Caco-2 (cell line): ENCODE results near the gene CAPN12. TPM values are rescaled to one million over a fixed set of nuclear protein-coding genes. Genes with fewer than 3 reads are reported as not detected.
"Not testable (repeated sequence)": the region's sequence is repeated elsewhere in the genome, so short reads cannot be mapped to it uniquely, and the experiment has no call there.

Experiments used
- BruUV-seq: library from RNA; stranded (reverse); fragments of 400-500 nt; replicated peaks from 2 replicates; lab custom pipeline; 2021; lab: Mats Ljungman, UMichigan
- CTCF ChIA-PET: fragments of 300-600 bp; sonication (Branson Sonifier 250); formaldehyde crosslinking; loops from one replicate; lab custom pipeline; 2022; ENCODE audit warnings: antibody characterized with exemption; lab: Charles Lee
- POLR2A ChIA-PET: fragments of 300-600 bp; sonication (Branson Sonifier 250); formaldehyde crosslinking; loops from one replicate; lab custom pipeline; 2022; ENCODE audit warnings: antibody characterized with exemption; lab: Charles Lee
- DNase-seq, 2 experiments: peaks; one replicate each; pipeline versions ENCODE4 v3.0.0 to v3.0.0-alpha.2; 2020 to 2022
- H3K27me3 ChIP-seq: replicated peaks from 2 replicates; pipeline ENCODE4 v1.6.0; 2011; ENCODE audit warnings: low read length; ENCODE audit not compliant: control insufficient read depth, insufficient read depth
- H3K36me3 ChIP-seq: 2 replicates; pipeline ENCODE4 v1.5.1; 2011; ENCODE audit warnings: low read length; ENCODE audit not compliant: control insufficient read depth, insufficient read depth
- H3K4me1 ChIP-seq: fragments of 250-450 bp; sonication (Bioruptor Pico); 2 replicates; pipeline ENCODE4 v1.5.1; 2020; ENCODE audit warnings: mild to moderate bottlenecking
- H3K4me3 ChIP-seq: 2 replicates; pipeline ENCODE4 v1.5.1; 2011; ENCODE audit warnings: low read depth, mild to moderate bottlenecking, control low read depth, low read length
- H3K9me3 ChIP-seq: fragments of 250-450 bp; sonication (Bioruptor Pico); 2 replicates; pipeline ENCODE4 v1.5.1; 2020; ENCODE audit warnings: mild to moderate bottlenecking, moderate library complexity
- H3K27ac Mint-ChIP-seq: one replicate; pipeline ENCODE4 v1.8.0; 2022; ENCODE audit warnings: mixed read lengths; ENCODE audit not compliant: unreplicated experiment
- H3K27me3 Mint-ChIP-seq: one replicate; pipeline ENCODE4 v1.8.0; 2022; ENCODE audit warnings: mixed read lengths; ENCODE audit not compliant: insufficient read depth, unreplicated experiment
- H3K36me3 Mint-ChIP-seq: one replicate; pipeline ENCODE4 v1.8.0; 2022; ENCODE audit warnings: mild to moderate bottlenecking, mixed read lengths; ENCODE audit not compliant: insufficient read depth, unreplicated experiment
- H3K4me1 Mint-ChIP-seq: one replicate; pipeline ENCODE4 v1.8.0; 2022; ENCODE audit warnings: low read depth, mixed read lengths; ENCODE audit not compliant: unreplicated experiment
- H3K4me3 Mint-ChIP-seq: one replicate; pipeline ENCODE4 v1.8.0; 2022; ENCODE audit warnings: mild to moderate bottlenecking, moderate library complexity, mixed read lengths; ENCODE audit not compliant: unreplicated experiment
- H3K9me3 Mint-ChIP-seq: one replicate; pipeline ENCODE4 v1.8.0; 2022; ENCODE audit warnings: mixed read lengths; ENCODE audit not compliant: unreplicated experiment
- CTCF ChIP-seq, 2 experiments: fragments of 200-600 bp in 1 of 2; IDR thresholded peaks; 1 replicate in 1 of 2; 2 replicates in 1 of 2; pipeline versions ENCODE4 v1.5.1 to v1.8.0; 2011 to 2022; ENCODE audit warnings: antibody characterized with exemption in 1 of 2, control low read depth in 1 of 2, inconsistent platforms in 1 of 2, low read depth in 1 of 2, low read length in 1 of 2, mild to moderate bottlenecking in 1 of 2, moderate library complexity in 1 of 2; ENCODE audit not compliant: insufficient read depth in 1 of 2, severe bottlenecking in 1 of 2, unreplicated experiment in 1 of 2
- intact Hi-C: fragments of 100-400 bp; cut with micrococcal nuclease; formaldehyde crosslinking; loops from one replicate; pipeline ENCODE4 v1.10.0; 2022; ENCODE audit not compliant: unreplicated experiment
- total RNA-seq: library from RNA; stranded (reverse); gene quantifications from 2 replicates; pipeline ENCODE4 v1.2.3, GENCODE V29; 2022

CAPN12 gene
- total RNA-seq, 1 experiment from 2014 or later: 8.8 TPM

DNA sequence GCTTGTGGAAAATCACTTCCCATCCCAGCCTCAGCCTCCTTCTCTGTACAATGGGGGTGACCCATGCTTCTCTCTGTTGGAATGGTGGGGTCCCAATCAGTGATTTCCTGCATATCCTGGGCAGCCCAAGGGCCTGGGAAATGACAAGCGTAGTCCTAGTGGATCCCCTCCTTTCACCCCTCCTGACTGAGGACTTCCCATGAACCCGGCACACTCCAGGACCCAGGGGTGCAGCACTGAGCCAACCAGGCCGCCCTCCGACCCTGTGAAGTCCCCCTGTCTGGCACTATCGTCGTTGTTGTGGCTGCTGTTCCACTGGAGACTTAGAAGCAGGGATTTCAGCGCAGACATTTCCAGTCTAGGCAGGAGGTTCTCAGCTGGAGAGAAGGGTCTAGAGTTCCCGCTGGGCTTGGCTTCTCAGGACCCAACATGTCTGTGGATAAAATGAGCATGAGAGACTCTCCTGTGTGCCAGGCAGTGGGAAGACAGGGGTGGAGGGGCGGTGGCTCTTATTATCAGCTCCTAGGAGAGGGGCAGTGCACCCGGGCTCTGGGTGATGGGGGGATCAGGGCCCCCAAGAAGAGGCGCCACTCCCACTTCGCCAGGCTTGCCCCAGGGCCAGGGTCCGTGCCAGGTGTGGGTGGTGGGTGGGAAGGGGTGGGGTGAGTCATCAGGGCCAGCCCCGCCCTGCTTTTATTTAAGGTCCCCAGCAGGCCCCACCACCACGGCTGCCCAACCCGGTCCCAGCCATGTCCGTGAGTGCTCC, 44.4 kb upstream of the CAPN12 start, which contains the start of gene LGALS7B:
TSS of gene LGALS7B (plus strand) at position 723 of the 766 bp plus-strand sequence. CDS start at position 750, 27 bp downstream.
- ChIA-PET CTCF (no interaction called here), POLR2A (no interaction called here)
- TF ChIP-seq CTCF (IDR thresholded peaks at IDR 0.05; ENCODE audit: insufficient read depth in 1 of 2, low read depth in 1 of 2, low read length in 1 of 2, severe bottlenecking in 1 of 2, unreplicated experiment in 1 of 2): no peak
- H3K36me3 Mint-ChIP-seq: no peaks in the 10 kb centered on the region
- no TSS peak for BruUV-seq
- Histone ChIP-seq H3K9me3 (no peaks in the 10 kb centered on the region), H3K36me3 (no peaks in the 10 kb centered on the region), H3K27me3 (no peaks in the 10 kb centered on the region), H3K4me3 (no peak within 1 kb of the TSS), H3K4me1 (peaks cover 20% of the 10 kb centered on the region)
- H3K4me1 Mint-ChIP-seq: no peaks in the 10 kb centered on the region
- H3K27me3 Mint-ChIP-seq: no peaks in the 10 kb centered on the region
- no peaks in the 10 kb centered on the region for H3K9me3 Mint-ChIP-seq
- no peak within 1 kb of the TSS for H3K4me3 Mint-ChIP-seq
- no peak within 1 kb of the TSS for H3K27ac Mint-ChIP-seq
- intact Hi-C loops: no loop called here
- DNase-seq: no peak

DNA sequence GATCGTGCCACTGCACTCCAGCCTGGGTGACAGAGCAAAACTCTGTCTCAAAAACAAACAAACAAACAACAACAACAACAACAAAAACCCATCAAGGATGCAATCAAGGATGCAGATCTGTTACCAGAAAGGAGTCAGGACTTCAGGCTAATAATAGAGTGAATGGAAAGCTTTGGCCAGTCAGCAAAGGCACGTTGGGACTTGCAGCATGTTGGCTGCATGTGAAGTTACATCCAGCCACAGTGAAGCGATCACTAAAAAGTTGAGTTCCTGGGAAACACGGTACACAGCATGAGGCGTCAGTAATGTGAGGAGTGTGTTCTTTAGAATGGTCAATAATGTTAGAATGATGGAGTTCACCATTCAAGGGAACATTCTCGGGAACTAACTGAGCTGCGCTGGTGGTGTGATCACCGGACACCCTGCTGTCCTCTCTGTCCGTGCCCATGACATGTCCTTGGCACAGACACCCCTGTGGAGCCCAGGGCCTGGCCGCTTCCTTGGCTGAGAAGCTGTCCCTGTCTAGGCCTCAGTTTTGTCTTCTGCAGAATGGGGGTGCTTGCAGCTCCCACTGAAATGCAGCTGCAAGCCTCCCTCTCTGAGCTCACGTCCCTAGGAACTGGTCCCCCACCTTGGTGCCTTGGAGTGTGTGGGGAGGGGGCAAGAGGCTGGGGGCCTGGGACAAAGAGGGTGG, 42.4 kb upstream of the CAPN12 start:
- Histone ChIP-seq H3K9me3 (no peaks in the 10 kb centered on the region), H3K27me3 (no peaks in the 10 kb centered on the region), H3K4me3 (no peak overlapping the region), H3K4me1 (peaks cover 14% of the 10 kb centered on the region), H3K36me3 (no peaks in the 10 kb centered on the region)
- Mint-ChIP-seq H3K27ac (no peak overlapping the region), H3K4me1 (no peaks in the 10 kb centered on the region), H3K9me3 (no peaks in the 10 kb centered on the region), H3K36me3 (no peaks in the 10 kb centered on the region), H3K4me3 (no peak overlapping the region), H3K27me3 (no peaks in the 10 kb centered on the region)
- no peak for DNase-seq
- BruUV-seq: no TSS peak
- TF ChIP-seq CTCF (IDR thresholded peaks at IDR 0.05; ENCODE audit: insufficient read depth in 1 of 2, low read depth in 1 of 2, low read length in 1 of 2, severe bottlenecking in 1 of 2, unreplicated experiment in 1 of 2): no peak
- ChIA-PET CTCF (no interaction called here), POLR2A (interaction anchor here (0.5 kb wide), 1 partner anchor 32 kb away, joined by 7 read pairs; no protein-coding TSS in a partner anchor)
- intact Hi-C loops: no loop called here

DNA sequence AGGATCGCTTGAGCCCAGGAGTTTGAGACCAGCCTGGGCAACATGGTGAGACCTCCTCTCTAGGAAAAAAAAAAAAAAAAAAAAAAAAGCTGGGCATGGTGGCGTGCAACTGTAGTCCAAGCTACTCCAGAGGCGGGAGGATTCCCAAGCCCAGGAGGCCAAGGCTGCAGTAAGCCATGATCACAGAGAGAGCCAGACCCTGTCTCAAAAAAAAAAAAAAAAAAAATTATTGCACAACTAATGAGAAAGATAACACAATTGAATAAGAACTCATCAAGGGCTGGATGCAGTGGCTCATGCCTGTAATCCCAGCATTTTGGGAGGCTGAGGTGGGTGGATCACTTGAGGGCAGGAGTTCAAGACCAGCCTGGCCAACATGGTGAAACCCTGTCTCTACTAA, 41.8 kb upstream of the CAPN12 start:
- BruUV-seq, intact Hi-C loops, H3K4me3 Mint-ChIP-seq, H3K27me3 Mint-ChIP-seq, H3K9me3 Mint-ChIP-seq, H3K36me3 Mint-ChIP-seq, H3K4me3 ChIP-seq, H3K36me3 ChIP-seq, DNase-seq, H3K27me3 ChIP-seq, H3K4me1 Mint-ChIP-seq, H3K27ac Mint-ChIP-seq, H3K9me3 ChIP-seq: not testable (repeated sequence)
- H3K4me1 ChIP-seq: peaks cover 14% of the 10 kb centered on the region
- ChIA-PET CTCF (interaction anchor here (0.6 kb wide), 1 partner anchor 398 kb away, joined by 8 read pairs; no protein-coding TSS in a partner anchor), POLR2A (interaction anchor here (0.5 kb wide), 1 partner anchor 33 kb away, joined by 7 read pairs; no protein-coding TSS in a partner anchor)
